Right lobe of liver (tissue), 4 donors: ENCODE measurements around the gene FGD4.

Source experiments
- CTCF ChIP-seq, 4 donors: fragments of 200-600 bp in 3 of 4; fragments of 450-650 bp in 1 of 4; IDR thresholded peaks; one replicate each; pipeline versions ENCODE4 v1.5.1 to v1.8.0; 2016 to 2022; ENCODE audit warnings: antibody characterized with exemption in 4 of 4, mild to moderate bottlenecking in 2 of 4
- POLR2A ChIP-seq: fragments of 450-650 bp; IDR thresholded peaks from one replicate; pipeline ENCODE4 v1.6.1; 2017; ENCODE audit warnings: antibody characterized with exemption, mild to moderate bottlenecking
- donor health status: DM: no; HTN: no; CAD: no.
- donor health status: DM: no; HTN: no; CAD: no.
- donor health status: DM: no; HTN: yes; CAD: no.

DNA sequence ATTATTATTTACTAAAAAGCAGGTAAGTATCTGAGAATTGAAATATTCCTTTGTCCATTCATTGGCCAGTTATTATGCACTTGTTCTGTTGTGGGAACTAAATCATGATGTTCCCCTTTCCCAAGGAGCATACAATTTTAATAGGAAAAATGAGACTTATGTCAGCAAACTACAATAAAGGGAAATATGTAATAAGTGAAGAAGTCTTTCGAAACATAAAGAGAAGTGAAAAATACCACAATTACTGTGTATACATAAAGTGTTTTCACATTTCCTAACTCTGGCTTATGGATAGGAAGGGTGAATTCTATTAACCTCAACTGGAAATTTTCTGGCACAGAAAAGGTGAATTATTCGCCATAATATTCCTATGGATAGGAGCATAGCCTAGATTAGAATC, 201.3 kb downstream of the FGD4 start:
- no peak for TF ChIP-seq POLR2A
- TF ChIP-seq CTCF (IDR thresholded peaks at IDR 0.05): no peak
